ENCODE data around the gene CCM2L.

Gene CCM2L

DNA sequence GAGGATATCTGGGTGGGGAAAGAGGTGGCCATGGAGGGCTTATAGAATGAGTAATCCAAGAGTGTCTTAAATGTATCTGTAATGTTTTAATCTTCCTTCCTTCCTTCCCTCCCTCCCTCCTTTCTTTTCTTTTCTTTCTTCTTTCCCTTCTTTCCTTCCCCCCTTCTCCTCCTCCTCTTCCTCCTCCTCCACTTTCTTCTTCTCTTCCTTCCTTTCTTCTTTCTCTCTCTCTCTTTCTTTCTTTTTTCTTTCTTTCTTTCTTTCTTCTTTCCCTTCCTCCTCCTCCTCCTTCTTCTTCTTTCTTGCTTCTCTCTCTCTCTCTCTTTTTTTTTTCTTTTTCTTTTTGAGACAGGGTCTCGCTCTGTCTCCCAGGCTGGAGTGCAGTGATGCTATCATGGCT, 49.0 kb downstream of the CCM2L start:
- H3K4me2 ChIP-seq (ENCODE audit: low read length), result no peak overlapping the region
- TF ChIP-seq, protein P1, sequence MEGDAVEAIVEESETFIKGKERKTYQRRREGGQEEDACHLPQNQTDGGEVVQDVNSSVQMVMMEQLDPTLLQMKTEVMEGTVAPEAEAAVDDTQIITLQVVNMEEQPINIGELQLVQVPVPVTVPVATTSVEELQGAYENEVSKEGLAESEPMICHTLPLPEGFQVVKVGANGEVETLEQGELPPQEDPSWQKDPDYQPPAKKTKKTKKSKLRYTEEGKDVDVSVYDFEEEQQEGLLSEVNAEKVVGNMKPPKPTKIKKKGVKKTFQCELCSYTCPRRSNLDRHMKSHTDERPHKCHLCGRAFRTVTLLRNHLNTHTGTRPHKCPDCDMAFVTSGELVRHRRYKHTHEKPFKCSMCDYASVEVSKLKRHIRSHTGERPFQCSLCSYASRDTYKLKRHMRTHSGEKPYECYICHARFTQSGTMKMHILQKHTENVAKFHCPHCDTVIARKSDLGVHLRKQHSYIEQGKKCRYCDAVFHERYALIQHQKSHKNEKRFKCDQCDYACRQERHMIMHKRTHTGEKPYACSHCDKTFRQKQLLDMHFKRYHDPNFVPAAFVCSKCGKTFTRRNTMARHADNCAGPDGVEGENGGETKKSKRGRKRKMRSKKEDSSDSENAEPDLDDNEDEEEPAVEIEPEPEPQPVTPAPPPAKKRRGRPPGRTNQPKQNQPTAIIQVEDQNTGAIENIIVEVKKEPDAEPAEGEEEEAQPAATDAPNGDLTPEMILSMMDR (IDR thresholded peaks at IDR 0.05; ENCODE audit: low read depth, low read length, poor library complexity, severe bottlenecking), result no peak
- H3K27ac ChIP-seq (ENCODE audit: low read depth, low read length), result no peak overlapping the region
- no peaks in the 10 kb centered on the region for H3K79me2 ChIP-seq (ENCODE audit: control insufficient read depth, low read length)
- no peaks in the 10 kb centered on the region for H3K36me3 ChIP-seq (ENCODE audit: control insufficient read depth, low read length)
- H3K9me2 ChIP-seq (replicated peaks; ENCODE audit: control insufficient read depth, low read length), result no peaks in the 10 kb centered on the region
- no peaks in the 10 kb centered on the region for H4K20me1 ChIP-seq (ENCODE audit: control insufficient read depth, insufficient read depth, low read depth, low read length)
- no peaks in the 10 kb centered on the region for H3K9me3 ChIP-seq (ENCODE audit: control insufficient read depth, insufficient read depth, low read length)
- H3K4me3 ChIP-seq (ENCODE audit: low read length), result no peak overlapping the region
- no peaks in the 10 kb centered on the region for H3F3A ChIP-seq (ENCODE audit: control insufficient read depth, insufficient read depth)
- H3K4me1 ChIP-seq (ENCODE audit: control insufficient read depth, low read length), result peaks cover 39% of the 10 kb centered on the region
- H3K27me3 ChIP-seq (ENCODE audit: control insufficient read depth, low read length), result peaks cover 3% of the 10 kb centered on the region; the same call in 1 of the 2 replicates

GRCh38 chr20:32062776-32063170, 52.5 kb downstream of the CCM2L start:
- Histone ChIP-seq H3F3A (ENCODE audit: control insufficient read depth, insufficient read depth) (peaks cover 22% of the 10 kb centered on the region), H3K27me3 (ENCODE audit: control insufficient read depth, low read length) (peaks cover 3% of the 10 kb centered on the region; the same call in 1 of the 2 replicates), H3K79me2 (ENCODE audit: control insufficient read depth, low read length) (no peaks in the 10 kb centered on the region), H3K4me1 (ENCODE audit: control insufficient read depth, low read length) (peaks cover 36% of the 10 kb centered on the region), H3K36me3 (ENCODE audit: control insufficient read depth, low read length) (no peaks in the 10 kb centered on the region), H3K9me2 (replicated peaks; ENCODE audit: control insufficient read depth, low read length) (no peaks in the 10 kb centered on the region), H3K4me3 (ENCODE audit: low read length) (peak overlapping the region; percentile 24; the same call in 1 of the 2 replicates), H3K9me3 (ENCODE audit: control insufficient read depth, insufficient read depth, low read length) (no peaks in the 10 kb centered on the region), H4K20me1 (ENCODE audit: control insufficient read depth, insufficient read depth, low read depth, low read length) (no peaks in the 10 kb centered on the region), H3K4me2 (ENCODE audit: low read length) (peak overlapping the region; percentile 55), H3K27ac (ENCODE audit: low read depth, low read length) (no peak overlapping the region)
- no peak for TF ChIP-seq EZH2phosphoT487 (IDR thresholded peaks at IDR 0.05; ENCODE audit: borderline replicate concordance, low read length)
- TF ChIP-seq, protein P1 (IDR thresholded peaks at IDR 0.05; ENCODE audit: low read depth, low read length, poor library complexity, severe bottlenecking), result no peak

DNA sequence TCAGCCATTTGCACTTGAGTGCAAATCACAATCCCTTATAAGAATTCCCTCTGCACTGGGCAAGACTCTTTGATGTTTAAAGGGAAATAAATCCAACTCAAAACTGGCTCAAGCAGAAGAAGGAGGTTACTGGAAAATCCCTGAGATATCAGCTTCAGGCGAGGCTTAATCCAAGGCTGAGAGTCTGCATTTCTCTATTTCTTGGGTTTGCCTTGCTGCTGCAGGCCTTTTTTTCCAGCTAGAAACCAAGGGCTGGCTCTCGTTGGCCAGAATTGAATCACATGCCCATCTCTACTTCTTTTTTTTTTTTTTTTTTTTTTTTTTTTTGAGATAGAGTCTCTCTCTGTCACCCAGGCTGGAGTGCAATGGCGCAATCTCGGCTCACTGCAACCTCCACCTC, 53.5 kb downstream of the CCM2L start:
- H3K9me3 ChIP-seq (ENCODE audit: control insufficient read depth, insufficient read depth, low read length), result no peaks in the 10 kb centered on the region
- H3K27me3 ChIP-seq (ENCODE audit: control insufficient read depth, low read length), result peaks cover 3% of the 10 kb centered on the region; the same call in 1 of the 2 replicates
- H4K20me1 ChIP-seq (ENCODE audit: control insufficient read depth, insufficient read depth, low read depth, low read length), result no peaks in the 10 kb centered on the region
- no peak overlapping the region for H3K27ac ChIP-seq (ENCODE audit: low read depth, low read length)
- H3K36me3 ChIP-seq (ENCODE audit: control insufficient read depth, low read length), result no peaks in the 10 kb centered on the region
- H3K9me2 ChIP-seq (replicated peaks; ENCODE audit: control insufficient read depth, low read length), result no peaks in the 10 kb centered on the region
- no peak overlapping the region for H3K4me2 ChIP-seq (ENCODE audit: low read length)
- H3F3A ChIP-seq (ENCODE audit: control insufficient read depth, insufficient read depth), result peaks cover 28% of the 10 kb centered on the region
- no peak overlapping the region for H3K4me3 ChIP-seq (ENCODE audit: low read length)
- H3K4me1 ChIP-seq (ENCODE audit: control insufficient read depth, low read length), result peaks cover 44% of the 10 kb centered on the region
- no peak for TF ChIP-seq EZH2phosphoT487 (IDR thresholded peaks at IDR 0.05; ENCODE audit: borderline replicate concordance, low read length)
- TF ChIP-seq, protein P1 (IDR thresholded peaks at IDR 0.05; ENCODE audit: low read depth, low read length, poor library complexity, severe bottlenecking), result no peak
- no peaks in the 10 kb centered on the region for H3K79me2 ChIP-seq (ENCODE audit: control insufficient read depth, low read length)
